Kidney epithelial cell (primary cell): ENCODE results near the gene ABCC4. TPM values are rescaled to one million over a fixed set of nuclear protein-coding genes. Genes with fewer than 3 reads are reported as not detected.

Experiments
- DNase-seq: peaks from one replicate; pipeline ENCODE4 v3.0.0-alpha.2; 2010; ENCODE audit warnings: low read depth
- H3K27me3 ChIP-seq: 2 replicates; pipeline ENCODE4 v1.6.0; 2011; ENCODE audit warnings: low read length; ENCODE audit not compliant: control insufficient read depth, insufficient read depth
- H3K36me3 ChIP-seq: 2 replicates; pipeline ENCODE4 v1.5.1; 2011; ENCODE audit warnings: low read length; ENCODE audit not compliant: control insufficient read depth, insufficient read depth
- H3K4me3 ChIP-seq: 2 replicates; pipeline ENCODE4 v1.5.1; 2011; ENCODE audit warnings: low read depth, mild to moderate bottlenecking, control low read depth, low read length
- total RNA-seq: library from RNA; depleted of rRNA; stranded (reverse); fragments of >200 nt; gene quantifications from 2 replicates; pipeline ENCODE4 v1.2.3, GENCODE V29; 2015
- TF ChIP-seq, protein P1 (sequence below): IDR thresholded peaks from 2 replicates; pipeline ENCODE4 v1.5.1; 2011; ENCODE audit warnings: mild to moderate bottlenecking, moderate library complexity, low read length, control low read depth, inconsistent platforms; ENCODE audit not compliant: insufficient read depth, poor library complexity, severe bottlenecking

ABCC4 gene
- total RNA-seq, 1 donor from 2014 or later, result 17.3 TPM

- peaks cover 1% of the 10 kb centered on the region for H3K36me3 ChIP-seq
- H3K4me3 ChIP-seq, result no peak overlapping the region
- no peak for DNase-seq
- H3K27me3 ChIP-seq, result no peaks in the 10 kb centered on the region
- TF ChIP-seq, protein P1, sequence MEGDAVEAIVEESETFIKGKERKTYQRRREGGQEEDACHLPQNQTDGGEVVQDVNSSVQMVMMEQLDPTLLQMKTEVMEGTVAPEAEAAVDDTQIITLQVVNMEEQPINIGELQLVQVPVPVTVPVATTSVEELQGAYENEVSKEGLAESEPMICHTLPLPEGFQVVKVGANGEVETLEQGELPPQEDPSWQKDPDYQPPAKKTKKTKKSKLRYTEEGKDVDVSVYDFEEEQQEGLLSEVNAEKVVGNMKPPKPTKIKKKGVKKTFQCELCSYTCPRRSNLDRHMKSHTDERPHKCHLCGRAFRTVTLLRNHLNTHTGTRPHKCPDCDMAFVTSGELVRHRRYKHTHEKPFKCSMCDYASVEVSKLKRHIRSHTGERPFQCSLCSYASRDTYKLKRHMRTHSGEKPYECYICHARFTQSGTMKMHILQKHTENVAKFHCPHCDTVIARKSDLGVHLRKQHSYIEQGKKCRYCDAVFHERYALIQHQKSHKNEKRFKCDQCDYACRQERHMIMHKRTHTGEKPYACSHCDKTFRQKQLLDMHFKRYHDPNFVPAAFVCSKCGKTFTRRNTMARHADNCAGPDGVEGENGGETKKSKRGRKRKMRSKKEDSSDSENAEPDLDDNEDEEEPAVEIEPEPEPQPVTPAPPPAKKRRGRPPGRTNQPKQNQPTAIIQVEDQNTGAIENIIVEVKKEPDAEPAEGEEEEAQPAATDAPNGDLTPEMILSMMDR, result no peak
These were observed 265.7 kb downstream of the ABCC4 start for GRCh38 chr13:95035311-95036109.

DNA sequence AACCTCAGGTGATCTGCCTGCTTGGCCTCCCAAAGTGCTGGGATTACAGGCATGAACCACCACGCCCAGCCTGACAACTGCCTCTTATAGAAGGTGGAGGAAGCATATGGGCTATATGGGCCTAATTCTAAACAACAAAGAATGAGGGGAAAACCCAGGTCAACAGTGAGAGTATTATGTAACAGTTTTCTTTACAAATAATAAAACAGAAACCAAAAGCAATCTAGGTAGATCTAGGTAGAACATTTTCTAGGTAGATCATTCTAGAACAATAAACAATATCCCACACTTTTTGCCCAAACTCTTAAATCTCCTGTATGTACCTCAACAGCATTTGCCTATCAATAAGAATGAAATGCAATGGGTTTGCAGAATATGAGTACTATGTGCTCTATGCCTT is 267.4 kb downstream of the ABCC4 start:
- no peak overlapping the region for H3K4me3 ChIP-seq
- peaks cover 1% of the 10 kb centered on the region for H3K36me3 ChIP-seq
- TF ChIP-seq, protein P1, result no peak
- no peak for DNase-seq
- H3K27me3 ChIP-seq, result no peaks in the 10 kb centered on the region

DNA sequence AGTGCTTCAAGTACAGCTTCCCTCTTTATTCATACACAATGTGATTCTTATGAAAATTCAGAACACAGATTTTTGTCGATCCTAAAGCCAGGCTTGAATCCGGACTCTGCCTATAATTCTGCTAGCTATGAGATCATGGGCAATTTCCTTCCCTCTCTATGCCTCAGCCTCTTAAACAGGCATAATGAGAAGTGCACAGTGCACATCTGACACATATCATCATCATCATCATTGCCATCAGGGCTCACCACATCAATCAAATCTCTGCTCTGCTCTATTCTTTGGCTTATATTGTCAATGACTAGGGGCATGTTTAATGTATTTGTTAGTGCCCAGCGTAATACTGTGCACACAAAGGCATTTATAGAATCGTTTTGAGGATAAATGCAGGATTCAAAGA is 269.1 kb downstream of the ABCC4 start:
- H3K4me3 ChIP-seq, result no peak overlapping the region
- no peak for DNase-seq
- H3K36me3 ChIP-seq, result no peaks in the 10 kb centered on the region
- H3K27me3 ChIP-seq, result no peaks in the 10 kb centered on the region
- TF ChIP-seq, protein P1, result no peak

DNA sequence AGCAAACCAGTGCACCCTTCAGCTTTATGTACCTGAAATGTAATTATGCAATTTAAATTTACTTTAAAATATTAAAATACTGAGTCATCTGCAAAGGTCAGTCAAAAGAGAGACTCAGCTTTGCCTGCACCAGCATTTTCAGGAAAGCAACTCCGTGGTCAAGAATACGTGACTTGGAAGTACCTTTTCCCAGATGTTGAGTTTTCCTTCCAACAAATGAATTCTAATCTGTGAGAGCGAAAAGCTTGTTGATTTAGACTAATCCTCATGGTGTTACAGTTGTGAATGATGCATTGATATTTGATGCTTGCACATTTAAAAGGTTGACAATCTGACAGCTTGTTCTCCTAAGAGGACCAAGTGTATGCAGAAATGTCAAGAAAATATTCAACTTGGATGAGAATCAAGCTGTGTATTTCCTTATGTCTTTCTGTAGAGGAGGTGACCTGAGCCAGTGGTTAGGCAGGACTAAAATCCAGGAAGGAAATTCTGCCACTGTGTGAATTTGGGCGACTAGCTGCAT is 270.4 kb downstream of the ABCC4 start:
- no peak overlapping the region for H3K4me3 ChIP-seq
- H3K27me3 ChIP-seq, result no peaks in the 10 kb centered on the region
- no peaks in the 10 kb centered on the region for H3K36me3 ChIP-seq
- TF ChIP-seq, protein P1, result no peak
- no peak for DNase-seq

GRCh38 chr13:95027638-95028037 is 273.6 kb downstream of the ABCC4 start:
- Histone ChIP-seq H3K27me3 (no peaks in the 10 kb centered on the region), H3K4me3 (no peak overlapping the region), H3K36me3 (no peaks in the 10 kb centered on the region)
- TF ChIP-seq, protein P1, result no peak
- DNase-seq, result no peak
